Tibial artery (tissue), 4 donors: ENCODE data around the gene GARNL3.

Experiments used
- DNase-seq, 2 donors: peaks; one replicate each; pipeline ENCODE4 v3.0.0-alpha.2; 2019
- H3K27ac ChIP-seq, 2 donors: fragments of 200-600 bp; sonication (generic) in 1 of 2; 1 replicate in 1 of 2; 2 replicates in 1 of 2; pipeline ENCODE4 v1.5.1; 2018 to 2019; ENCODE audit warnings: mild to moderate bottlenecking in 1 of 2
- H3K27me3 ChIP-seq, 2 donors: fragments of 200-600 bp; sonication (generic) in 1 of 2; one replicate each; pipeline versions ENCODE4 v1.5.1 to v1.6.0; 2016 to 2019
- H3K36me3 ChIP-seq, 3 donors: fragments of 200-600 bp; sonication (generic) in 2 of 3; one replicate each; pipeline ENCODE4 v1.5.1; 2016 to 2019; ENCODE audit warnings: mild to moderate bottlenecking in 2 of 3
- H3K4me1 ChIP-seq, 4 donors: fragments of 200-600 bp; sonication (generic) in 2 of 4; 1 replicate in 3 of 4; 2 replicates in 1 of 4; pipeline ENCODE4 v1.5.1; 2016 to 2019
- H3K4me3 ChIP-seq, 2 donors: fragments of 200-600 bp; sonication (generic) in 1 of 2; 1 replicate in 1 of 2; 2 replicates in 1 of 2; pipeline ENCODE4 v1.5.1; 2018 to 2019; ENCODE audit warnings: mild to moderate bottlenecking in 2 of 2
- H3K9me3 ChIP-seq, 3 donors: fragments of 200-600 bp; sonication (generic) in 1 of 3; one replicate each; pipeline ENCODE4 v1.5.1; 2016 to 2019
- intact Hi-C: fragments of 100-400 bp; cut with DNase I; formaldehyde crosslinking; loops from one replicate; pipeline ENCODE4 v1.15.0; 2023; ENCODE audit warnings: low total_unique reads
- TF ChIP-seq, protein P1 (sequence below), 2 experiments: fragments of 200-600 bp in 1 of 2; fragments of 450-650 bp in 1 of 2; IDR thresholded peaks; one replicate each; pipeline ENCODE4 v1.5.1; 2017 to 2019; ENCODE audit warnings: antibody characterized with exemption in 2 of 2, mild to moderate bottlenecking in 1 of 2, moderate library complexity in 1 of 2

The GARNL3 gene

DNA sequence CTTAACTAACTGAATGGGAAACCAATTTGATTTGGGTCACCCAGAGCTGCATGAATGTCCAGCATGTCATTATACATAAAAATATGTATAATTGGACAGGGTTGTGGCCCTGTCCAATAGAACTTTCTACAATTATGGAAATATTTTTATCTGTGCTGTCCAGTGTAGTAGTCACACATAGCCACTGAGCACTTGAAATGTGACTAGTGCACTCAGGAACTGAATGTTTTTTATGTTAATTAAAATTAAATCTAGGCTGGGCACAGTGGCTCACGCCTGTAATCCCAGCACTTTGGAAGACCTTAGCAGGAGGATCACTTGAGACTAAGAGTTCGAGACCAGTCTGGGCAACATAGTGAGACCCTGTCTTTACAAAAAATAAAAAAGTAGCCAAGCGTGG, 18.6 kb downstream of the GARNL3 start:
- TF ChIP-seq, protein P1, sequence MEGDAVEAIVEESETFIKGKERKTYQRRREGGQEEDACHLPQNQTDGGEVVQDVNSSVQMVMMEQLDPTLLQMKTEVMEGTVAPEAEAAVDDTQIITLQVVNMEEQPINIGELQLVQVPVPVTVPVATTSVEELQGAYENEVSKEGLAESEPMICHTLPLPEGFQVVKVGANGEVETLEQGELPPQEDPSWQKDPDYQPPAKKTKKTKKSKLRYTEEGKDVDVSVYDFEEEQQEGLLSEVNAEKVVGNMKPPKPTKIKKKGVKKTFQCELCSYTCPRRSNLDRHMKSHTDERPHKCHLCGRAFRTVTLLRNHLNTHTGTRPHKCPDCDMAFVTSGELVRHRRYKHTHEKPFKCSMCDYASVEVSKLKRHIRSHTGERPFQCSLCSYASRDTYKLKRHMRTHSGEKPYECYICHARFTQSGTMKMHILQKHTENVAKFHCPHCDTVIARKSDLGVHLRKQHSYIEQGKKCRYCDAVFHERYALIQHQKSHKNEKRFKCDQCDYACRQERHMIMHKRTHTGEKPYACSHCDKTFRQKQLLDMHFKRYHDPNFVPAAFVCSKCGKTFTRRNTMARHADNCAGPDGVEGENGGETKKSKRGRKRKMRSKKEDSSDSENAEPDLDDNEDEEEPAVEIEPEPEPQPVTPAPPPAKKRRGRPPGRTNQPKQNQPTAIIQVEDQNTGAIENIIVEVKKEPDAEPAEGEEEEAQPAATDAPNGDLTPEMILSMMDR (IDR thresholded peaks at IDR 0.05) = no peak
- DNase-seq = no peak
- H3K4me1 ChIP-seq = peaks cover 0 to 49% (median 16%) of the 10 kb centered on the region in 4 donors
- H3K27ac ChIP-seq = peak overlapping the region; percentile 11 to 34
- H3K27me3 ChIP-seq = no peaks in the 10 kb centered on the region
- no peak overlapping the region for H3K4me3 ChIP-seq
- no peaks in the 10 kb centered on the region for H3K36me3 ChIP-seq
- intact Hi-C loops = no loop called here
- H3K9me3 ChIP-seq = no peaks in the 10 kb centered on the region

DNA sequence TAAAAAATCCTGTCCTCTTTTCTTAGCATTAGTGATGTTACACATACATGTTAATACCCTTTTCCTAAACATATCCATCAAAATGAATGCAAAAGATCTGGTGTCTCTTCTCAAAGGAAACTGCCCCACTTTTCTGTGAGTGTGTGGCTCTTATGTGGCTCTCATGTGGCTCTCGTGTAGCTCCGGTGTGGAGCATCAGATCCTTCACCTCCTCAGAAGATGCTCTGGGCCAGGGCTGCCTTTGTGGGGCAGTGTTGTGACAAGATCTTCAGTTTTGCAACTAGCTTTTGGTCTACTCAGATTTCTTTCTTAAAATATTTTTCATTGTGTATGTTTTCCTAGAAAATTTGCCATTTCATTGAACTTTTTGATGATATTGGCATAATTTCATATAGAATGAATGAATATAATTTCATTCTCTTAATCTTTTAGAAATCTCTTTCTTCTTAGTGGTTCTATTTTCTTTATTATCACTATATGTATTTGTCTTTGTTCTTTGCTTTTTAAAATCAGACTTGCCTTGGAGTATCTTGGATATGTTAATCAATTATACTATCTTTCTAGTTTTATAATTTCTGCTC, 19.4 kb downstream of the GARNL3 start:
- Histone ChIP-seq H3K9me3 (no peaks in the 10 kb centered on the region), H3K27ac (peak overlapping the region; percentile 11 to 34), H3K27me3 (no peaks in the 10 kb centered on the region), H3K36me3 (no peaks in the 10 kb centered on the region), H3K4me1 (peaks cover 0 to 42% (median 16%) of the 10 kb centered on the region in 4 donors), H3K4me3 (no peak overlapping the region)
- DNase-seq = peak in 1 of 2 donors; percentile 59
- TF ChIP-seq, protein P1 (IDR thresholded peaks at IDR 0.05) = peak in 1 of 2 experiments; percentile 19
- intact Hi-C loops = no loop called here

DNA sequence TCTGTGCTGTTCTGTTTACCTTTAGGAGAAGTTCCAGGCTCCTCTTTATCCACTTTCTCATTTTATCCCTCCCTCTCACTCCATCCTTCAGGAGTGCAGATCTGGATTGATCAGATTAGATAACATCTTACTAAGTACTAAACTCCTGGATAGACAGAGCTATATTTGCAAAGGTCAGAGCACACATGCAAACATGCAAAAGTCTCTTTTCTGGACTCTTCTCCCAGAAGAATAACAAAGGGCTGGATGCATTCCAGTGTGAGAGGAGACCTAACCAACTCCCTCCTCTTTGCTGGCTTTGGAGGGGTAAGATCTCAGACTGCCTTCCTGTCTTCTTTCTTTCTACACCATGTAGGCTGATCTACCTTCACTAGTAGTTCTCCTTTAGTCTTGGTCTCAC, 21.4 kb downstream of the GARNL3 start:
- TF ChIP-seq, protein P1 (IDR thresholded peaks at IDR 0.05) = no peak
- intact Hi-C loops = no loop called here
- no peaks in the 10 kb centered on the region for H3K36me3 ChIP-seq
- no peaks in the 10 kb centered on the region for H3K27me3 ChIP-seq
- no peak overlapping the region for H3K4me3 ChIP-seq
- peak overlapping the region; percentile 9 to 28 for H3K27ac ChIP-seq
- DNase-seq = no peak
- H3K4me1 ChIP-seq = peaks cover 0 to 45% (median 21%) of the 10 kb centered on the region in 4 donors
- H3K9me3 ChIP-seq = no peaks in the 10 kb centered on the region

DNA sequence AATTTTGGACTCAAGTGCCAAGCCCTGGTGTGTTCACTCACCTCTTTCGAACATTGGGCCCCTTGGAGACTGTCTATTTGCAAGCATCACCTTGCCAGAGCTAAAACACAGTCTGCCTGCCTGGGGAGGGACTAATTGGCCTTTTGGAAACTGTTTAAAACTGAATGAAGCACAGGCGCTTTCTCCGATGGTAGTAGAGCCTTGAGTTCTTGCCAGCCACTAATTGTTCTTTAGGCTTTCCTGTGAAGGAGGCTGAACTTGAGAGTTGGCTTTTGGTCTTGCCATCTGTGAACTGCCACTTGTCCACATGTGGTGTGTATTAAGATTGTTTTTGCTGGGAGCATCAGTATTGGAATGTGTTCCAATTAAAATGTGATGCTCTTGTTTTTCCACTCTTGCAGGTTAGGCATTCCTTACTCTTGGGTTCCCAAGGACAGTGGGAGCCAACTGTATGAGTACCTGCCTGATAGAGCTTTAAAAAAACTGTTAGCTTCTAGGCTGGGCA, 26.0 kb downstream of the GARNL3 start:
- H3K27ac ChIP-seq = no peak overlapping the region
- intact Hi-C loops = no loop called here
- H3K4me1 ChIP-seq = peaks cover 0 to 75% (median 48%) of the 10 kb centered on the region in 4 donors
- H3K27me3 ChIP-seq = no peaks in the 10 kb centered on the region
- TF ChIP-seq, protein P1 (IDR thresholded peaks at IDR 0.05) = no peak
- no peaks in the 10 kb centered on the region for H3K9me3 ChIP-seq
- H3K36me3 ChIP-seq = no peaks in the 10 kb centered on the region
- no peak for DNase-seq
- H3K4me3 ChIP-seq = no peak overlapping the region

DNA sequence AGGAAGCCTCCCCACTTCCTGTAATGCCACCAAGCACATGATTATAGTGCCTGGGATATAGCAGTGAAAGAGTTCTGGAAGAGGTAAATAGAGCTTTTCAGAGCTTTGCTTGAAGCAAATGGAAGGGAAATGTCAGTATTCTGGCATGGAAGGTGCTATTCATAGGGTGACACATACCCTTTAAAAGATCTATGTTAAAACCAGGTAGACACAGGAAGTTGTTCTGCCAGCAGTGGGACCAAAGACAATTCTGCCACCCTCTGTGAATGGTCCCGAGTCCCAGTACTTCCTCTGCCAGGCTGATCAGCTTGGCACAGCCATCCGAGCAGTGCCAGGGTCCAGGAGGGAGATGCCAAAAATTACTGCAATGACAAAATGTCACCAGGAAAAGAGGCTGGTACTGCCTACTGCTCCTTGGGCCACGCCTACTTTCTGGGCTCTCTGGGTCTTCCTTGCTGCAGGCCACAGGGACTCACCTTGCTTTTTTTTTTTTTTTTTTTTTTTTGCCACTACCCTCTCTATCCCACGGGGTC, 26.7 kb downstream of the GARNL3 start:
- TF ChIP-seq, protein P1 (IDR thresholded peaks at IDR 0.05) = no peak
- H3K4me1 ChIP-seq = peaks cover 0 to 68% (median 43%) of the 10 kb centered on the region in 4 donors
- no peak overlapping the region for H3K4me3 ChIP-seq
- no peaks in the 10 kb centered on the region for H3K9me3 ChIP-seq
- H3K27ac ChIP-seq = peak overlapping the region; percentile 4 to 41
- H3K36me3 ChIP-seq = no peaks in the 10 kb centered on the region
- DNase-seq = no peak
- intact Hi-C loops = no loop called here
- H3K27me3 ChIP-seq = no peaks in the 10 kb centered on the region
